ENCODE measurements around the gene PLCG1. TPM values are rescaled to one million over a fixed set of nuclear protein-coding genes. Genes with fewer than 3 reads are reported as not detected.

Gene PLCG1
- total and polyA plus RNA-seq, 2 donors (not counting 3 experiments of a cell fraction or from before 2014, with no cell fraction given), result 164 to 224 TPM

DNA sequence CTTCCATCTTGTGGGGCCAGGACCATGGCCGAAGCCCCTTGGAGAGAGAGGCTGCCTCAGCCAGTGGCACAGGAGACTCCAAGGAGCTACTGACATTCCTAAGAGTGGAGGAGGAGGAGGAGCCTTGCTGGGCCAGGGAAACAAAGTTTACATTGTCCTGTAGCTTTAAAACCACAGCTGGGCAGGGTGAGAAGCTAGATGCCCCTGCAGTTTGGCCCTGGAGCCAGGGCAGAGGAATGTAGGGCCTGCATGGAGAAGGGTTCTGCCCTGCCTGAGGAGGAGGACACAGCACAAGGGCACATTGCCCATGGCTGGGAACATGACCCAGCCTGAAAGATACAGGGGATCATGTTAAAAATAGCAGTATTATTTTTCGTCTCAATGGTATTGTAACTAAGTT lies 37.4 kb downstream of the PLCG1 start:
- dilution Hi-C loops (cut with MboI; ENCODE audit: extremely low pct_ligation_motif_present, low sequenced_read_pairs), result no loop called here
- Histone ChIP-seq H3K4me3 (replicated peaks in 1 of 3; ENCODE audit: insufficient read depth in 1 of 3, low read depth in 1 of 3, low read length in 3 of 3) (no peak overlapping the region), H3K9me1 (replicated peaks; ENCODE audit: control insufficient read depth, extremely low read depth, insufficient read depth, low read length) (no peaks in the 10 kb centered on the region), H3K9me3 (replicated peaks; ENCODE audit: control insufficient read depth, insufficient read depth, low read length) (no peaks in the 10 kb centered on the region), H3K27me3 (ENCODE audit: control insufficient read depth in 2 of 2, insufficient read depth in 2 of 2, low read length in 2 of 2) (no peaks in the 10 kb centered on the region), H3K27ac (ENCODE audit: insufficient read depth, low read depth, low read length) (no peak overlapping the region), H3K79me2 (ENCODE audit: control insufficient read depth, insufficient read depth, low read length) (no peaks in the 10 kb centered on the region), H2AFZ (ENCODE audit: low read depth, low read length) (no peak overlapping the region), H3K36me3 (ENCODE audit: control insufficient read depth in 2 of 2, extremely low read depth in 1 of 2, insufficient read depth in 2 of 2, low read length in 2 of 2) (peaks cover 18 to 57% of the 10 kb centered on the region in 2 experiments), H3K9ac (replicated peaks; ENCODE audit: extremely low read depth, insufficient read depth, low read length) (no peak overlapping the region), H4K20me1 (replicated peaks; ENCODE audit: control insufficient read depth, extremely low read depth, insufficient read depth, low read length) (no peaks in the 10 kb centered on the region), H3K4me2 (ENCODE audit: insufficient read depth, low read length) (no peak overlapping the region), H3K4me1 (ENCODE audit: control insufficient read depth, extremely low read depth, insufficient read depth, low read length) (peaks cover 7% of the 10 kb centered on the region)
- intact Hi-C loops (cut with micrococcal nuclease), result no loop called here
- TF ChIP-seq JUN (IDR thresholded peaks at IDR 0.05; ENCODE audit: borderline replicate concordance, insufficient read depth, insufficient read length, low read depth), result no peak
- no peak for FAIRE-seq
- POLR2A ChIA-PET, result no interaction called here
- CTCF ChIA-PET, result interaction anchor here (4.3 to 7.0 kb wide), 2 partner anchors 58 to 166 kb away, joined by 117 to 295 read pairs; partner anchors contain the start of gene LPIN3
- BruUV-seq (replicated peaks), result TSS peak; percentile 46
- no peak for DNase-seq (ENCODE audit: low read depth, low spot score)

DNA sequence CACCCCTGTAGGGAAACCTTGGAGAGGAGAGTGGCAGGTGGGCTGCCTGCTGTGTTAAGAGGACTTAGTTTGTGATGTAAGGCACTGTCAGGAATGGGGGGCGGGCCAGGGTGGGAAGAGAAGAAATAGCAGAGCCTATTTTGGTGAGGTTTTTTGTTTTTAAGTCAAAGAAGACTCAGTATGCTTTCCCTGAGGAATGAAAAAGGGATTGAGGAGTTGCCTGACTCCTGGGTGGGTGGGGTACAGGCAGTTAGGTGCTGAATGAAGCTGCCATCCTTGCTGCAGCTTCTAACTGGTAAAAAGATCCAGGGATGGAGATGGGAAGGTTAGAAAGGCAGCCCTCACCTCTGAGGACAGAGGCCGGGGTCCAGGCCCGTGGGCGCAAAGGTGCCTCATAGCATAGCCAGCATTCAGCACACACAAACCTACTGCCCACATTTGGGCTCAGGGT lies 37.9 kb downstream of the PLCG1 start:
- Histone ChIP-seq H3K4me3 (replicated peaks in 1 of 3; ENCODE audit: insufficient read depth in 1 of 3, low read depth in 1 of 3, low read length in 3 of 3) (no peak overlapping the region), H2AFZ (ENCODE audit: low read depth, low read length) (no peak overlapping the region), H3K9me3 (replicated peaks; ENCODE audit: control insufficient read depth, insufficient read depth, low read length) (no peaks in the 10 kb centered on the region), H3K79me2 (ENCODE audit: control insufficient read depth, insufficient read depth, low read length) (no peaks in the 10 kb centered on the region), H3K4me1 (ENCODE audit: control insufficient read depth, extremely low read depth, insufficient read depth, low read length) (peaks cover 7% of the 10 kb centered on the region), H3K4me2 (ENCODE audit: insufficient read depth, low read length) (no peak overlapping the region), H3K9ac (replicated peaks; ENCODE audit: extremely low read depth, insufficient read depth, low read length) (no peak overlapping the region), H3K36me3 (ENCODE audit: control insufficient read depth in 2 of 2, extremely low read depth in 1 of 2, insufficient read depth in 2 of 2, low read length in 2 of 2) (peaks cover 18 to 52% of the 10 kb centered on the region in 2 experiments), H3K9me1 (replicated peaks; ENCODE audit: control insufficient read depth, extremely low read depth, insufficient read depth, low read length) (no peaks in the 10 kb centered on the region), H3K27ac (ENCODE audit: insufficient read depth, low read depth, low read length) (no peak overlapping the region), H4K20me1 (replicated peaks; ENCODE audit: control insufficient read depth, extremely low read depth, insufficient read depth, low read length) (no peaks in the 10 kb centered on the region), H3K27me3 (ENCODE audit: control insufficient read depth in 2 of 2, insufficient read depth in 2 of 2, low read length in 2 of 2) (no peaks in the 10 kb centered on the region)
- BruUV-seq (replicated peaks), result no TSS peak
- dilution Hi-C loops (cut with MboI; ENCODE audit: extremely low pct_ligation_motif_present, low sequenced_read_pairs) (no loop called here), intact Hi-C loops (cut with micrococcal nuclease) (no loop called here)
- CTCF ChIA-PET, result interaction anchor here (2.2 to 7.0 kb wide), 4 partner anchors 28 to 166 kb away, joined by 4 to 295 read pairs (median 68); partner anchors contain the start of gene LPIN3
- POLR2A ChIA-PET, result interaction anchor here (1.1 kb wide), 1 partner anchor 154 kb away, joined by 3 read pairs; no protein-coding TSS in a partner anchor
- FAIRE-seq (no peak), DNase-seq (ENCODE audit: low read depth, low spot score) (no peak)
- TF ChIP-seq FOS (IDR thresholded peaks at IDR 0.05; ENCODE audit: borderline replicate concordance, insufficient read depth, low read length) (no peak), JUN (IDR thresholded peaks at IDR 0.05; ENCODE audit: borderline replicate concordance, insufficient read depth, insufficient read length, low read depth) (no peak), GATA2 (IDR thresholded peaks at IDR 0.05; ENCODE audit: insufficient read depth, insufficient read length, low read depth, low read length) (no peak), POLR2A (IDR thresholded peaks at IDR 0.05; ENCODE audit: low read depth, low read length) (no peak), EZH2 (IDR thresholded peaks at IDR 0.05; ENCODE audit: borderline replicate concordance, low read depth, low read length, severe bottlenecking) (no peak), POLR2AphosphoS5 (IDR thresholded peaks at IDR 0.05; ENCODE audit: insufficient read depth, low read depth, low read length) (no peak), MYC (IDR thresholded peaks at IDR 0.05; ENCODE audit: low read depth, low read length) (no peak)
- TF ChIP-seq, protein P1, sequence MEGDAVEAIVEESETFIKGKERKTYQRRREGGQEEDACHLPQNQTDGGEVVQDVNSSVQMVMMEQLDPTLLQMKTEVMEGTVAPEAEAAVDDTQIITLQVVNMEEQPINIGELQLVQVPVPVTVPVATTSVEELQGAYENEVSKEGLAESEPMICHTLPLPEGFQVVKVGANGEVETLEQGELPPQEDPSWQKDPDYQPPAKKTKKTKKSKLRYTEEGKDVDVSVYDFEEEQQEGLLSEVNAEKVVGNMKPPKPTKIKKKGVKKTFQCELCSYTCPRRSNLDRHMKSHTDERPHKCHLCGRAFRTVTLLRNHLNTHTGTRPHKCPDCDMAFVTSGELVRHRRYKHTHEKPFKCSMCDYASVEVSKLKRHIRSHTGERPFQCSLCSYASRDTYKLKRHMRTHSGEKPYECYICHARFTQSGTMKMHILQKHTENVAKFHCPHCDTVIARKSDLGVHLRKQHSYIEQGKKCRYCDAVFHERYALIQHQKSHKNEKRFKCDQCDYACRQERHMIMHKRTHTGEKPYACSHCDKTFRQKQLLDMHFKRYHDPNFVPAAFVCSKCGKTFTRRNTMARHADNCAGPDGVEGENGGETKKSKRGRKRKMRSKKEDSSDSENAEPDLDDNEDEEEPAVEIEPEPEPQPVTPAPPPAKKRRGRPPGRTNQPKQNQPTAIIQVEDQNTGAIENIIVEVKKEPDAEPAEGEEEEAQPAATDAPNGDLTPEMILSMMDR (IDR thresholded peaks at IDR 0.05; ENCODE audit: extremely low read depth in 1 of 2, insufficient read depth in 1 of 2, low read depth in 1 of 2, low read length in 2 of 2), result no peak
- TF ChIP-seq, protein P2, sequence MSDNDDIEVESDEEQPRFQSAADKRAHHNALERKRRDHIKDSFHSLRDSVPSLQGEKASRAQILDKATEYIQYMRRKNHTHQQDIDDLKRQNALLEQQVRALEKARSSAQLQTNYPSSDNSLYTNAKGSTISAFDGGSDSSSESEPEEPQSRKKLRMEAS (IDR thresholded peaks at IDR 0.05; ENCODE audit: insufficient read depth, insufficient read length), result no peak

All from endothelial cell of umbilical vein (primary cell).